Measurements from ENCODE around the gene GRB2. TPM values are rescaled to one million over a fixed set of nuclear protein-coding genes. Genes with fewer than 3 reads are reported as not detected.

Gene GRB2
- total and polyA plus RNA-seq, 10 of the 15 experiments (the other 5 are each of a cell fraction or from before 2014, with no cell fraction given): 113 to 268 (median 158) TPM

DNA sequence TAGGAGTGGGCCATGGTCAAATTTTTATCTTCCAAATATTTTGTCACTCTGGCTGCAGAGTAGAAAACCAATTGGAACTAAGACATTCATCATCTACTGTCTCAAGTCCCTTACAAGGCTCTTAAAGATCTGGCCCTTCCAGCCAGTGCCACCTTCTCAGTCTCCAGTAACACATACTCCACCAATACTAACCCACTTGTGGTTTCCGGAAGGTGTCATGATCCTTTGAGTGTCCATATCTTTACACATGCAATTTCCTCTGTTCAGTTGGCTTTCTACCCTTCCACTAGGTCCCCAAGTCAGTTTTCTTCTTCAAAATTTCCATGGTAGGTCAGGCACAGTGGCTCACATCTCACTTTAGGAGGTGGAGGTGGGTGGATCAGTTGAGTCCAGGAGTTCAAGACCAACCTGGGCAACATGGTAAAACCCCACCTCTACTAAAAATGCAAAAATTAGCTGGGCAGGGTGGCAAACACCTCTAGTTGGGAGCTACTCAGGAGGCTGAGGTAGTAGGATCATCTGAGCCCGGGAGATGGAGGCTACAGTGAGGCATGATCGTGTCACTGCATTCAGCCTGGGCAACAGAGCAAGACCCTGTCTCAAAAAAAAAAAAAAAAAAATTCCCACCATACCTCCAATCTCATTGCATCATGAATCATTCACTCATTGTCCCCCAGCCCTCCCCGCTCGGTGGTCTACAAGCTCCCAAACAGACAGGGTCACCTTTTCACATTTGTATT, 6.0 kb upstream of the GRB2 start:
- no peaks in the 10 kb centered on the region for H3K9me3 ChIP-seq (replicated peaks; ENCODE audit: control insufficient read depth, insufficient read depth, low read length)
- intact Hi-C loops (cut with micrococcal nuclease; ENCODE audit: unreplicated experiment) (loop anchor here (1.0 to 10.0 kb wide), 4 partner anchors 141 to 447 kb away; partner anchors contain the start of gene MIF4GD), in situ Hi-C loops (cut with MboI) (loop anchor here (5.0 kb wide), 3 partner anchors 139 to 444 kb away; partner anchors contain the start of gene MIF4GD)
- DNase-seq (ENCODE audit: low read depth, low spot score) (no peak), ATAC-seq (no peak), FAIRE-seq (no peak)
- no peak overlapping the region for H3K4me3 ChIP-seq
- ChIA-PET RAD21 (ENCODE audit: unreplicated experiment) (interaction anchor here (1.0 to 2.7 kb wide), 15 partner anchors 9 to 450 kb away, joined by 3 to 41 read pairs (median 9); partner anchors contain the start of genes MIF4GD, NUP85 and SLC25A19), POLR2A (interaction anchor here (0.5 to 1.4 kb wide), 3 partner anchors 15 to 120 kb away, joined by 3 to 9 read pairs (median 7); no protein-coding TSS in a partner anchor), SMC1A (ENCODE audit: uncharacterized antibody, unreplicated experiment) (interaction anchor here (0.6 to 3.0 kb wide), 25 partner anchors 14 to 450 kb away, joined by 3 to 32 read pairs (median 4); partner anchors contain the start of genes MIF4GD, SLC25A19, TMEM94 and TSEN54), CTCF (interaction anchor here (0.6 to 4.1 kb wide), 24 partner anchors 14 to 450 kb away, joined by 3 to 65 read pairs (median 5); partner anchors contain the start of genes GGA3, MIF4GD, MRPS7 and SLC25A19)
- H3K4me2 ChIP-seq (ENCODE audit: control insufficient read depth, insufficient read depth): no peak overlapping the region
- no TSS peak for BruUV-seq (replicated peaks)
- no peak overlapping the region for H2AFZ ChIP-seq (ENCODE audit: control insufficient read depth, low read depth, low read length)
- 70% methylated on average over 5 of the region's 5 CpGs for WGBS (ENCODE audit: insufficient coverage, insufficient replicate concordance, low lambda C conversion rate, missing lambda C conversion rate)
- H3K36me3 ChIP-seq (ENCODE audit: control insufficient read depth in 2 of 2, insufficient read depth in 2 of 2, low read length in 1 of 2): no peaks in the 10 kb centered on the region
- no peak overlapping the region for H3K9ac ChIP-seq (ENCODE audit: control insufficient read depth, insufficient read depth, low read length)
- TF ChIP-seq, protein P1, sequence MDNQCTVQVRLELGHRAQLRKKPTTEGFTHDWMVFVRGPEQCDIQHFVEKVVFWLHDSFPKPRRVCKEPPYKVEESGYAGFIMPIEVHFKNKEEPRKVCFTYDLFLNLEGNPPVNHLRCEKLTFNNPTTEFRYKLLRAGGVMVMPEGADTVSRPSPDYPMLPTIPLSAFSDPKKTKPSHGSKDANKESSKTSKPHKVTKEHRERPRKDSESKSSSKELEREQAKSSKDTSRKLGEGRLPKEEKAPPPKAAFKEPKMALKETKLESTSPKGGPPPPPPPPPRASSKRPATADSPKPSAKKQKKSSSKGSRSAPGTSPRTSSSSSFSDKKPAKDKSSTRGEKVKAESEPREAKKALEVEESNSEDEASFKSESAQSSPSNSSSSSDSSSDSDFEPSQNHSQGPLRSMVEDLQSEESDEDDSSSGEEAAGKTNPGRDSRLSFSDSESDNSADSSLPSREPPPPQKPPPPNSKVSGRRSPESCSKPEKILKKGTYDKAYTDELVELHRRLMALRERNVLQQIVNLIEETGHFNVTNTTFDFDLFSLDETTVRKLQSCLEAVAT (IDR thresholded peaks at IDR 0.05): no peak
- TF ChIP-seq, protein P2, sequence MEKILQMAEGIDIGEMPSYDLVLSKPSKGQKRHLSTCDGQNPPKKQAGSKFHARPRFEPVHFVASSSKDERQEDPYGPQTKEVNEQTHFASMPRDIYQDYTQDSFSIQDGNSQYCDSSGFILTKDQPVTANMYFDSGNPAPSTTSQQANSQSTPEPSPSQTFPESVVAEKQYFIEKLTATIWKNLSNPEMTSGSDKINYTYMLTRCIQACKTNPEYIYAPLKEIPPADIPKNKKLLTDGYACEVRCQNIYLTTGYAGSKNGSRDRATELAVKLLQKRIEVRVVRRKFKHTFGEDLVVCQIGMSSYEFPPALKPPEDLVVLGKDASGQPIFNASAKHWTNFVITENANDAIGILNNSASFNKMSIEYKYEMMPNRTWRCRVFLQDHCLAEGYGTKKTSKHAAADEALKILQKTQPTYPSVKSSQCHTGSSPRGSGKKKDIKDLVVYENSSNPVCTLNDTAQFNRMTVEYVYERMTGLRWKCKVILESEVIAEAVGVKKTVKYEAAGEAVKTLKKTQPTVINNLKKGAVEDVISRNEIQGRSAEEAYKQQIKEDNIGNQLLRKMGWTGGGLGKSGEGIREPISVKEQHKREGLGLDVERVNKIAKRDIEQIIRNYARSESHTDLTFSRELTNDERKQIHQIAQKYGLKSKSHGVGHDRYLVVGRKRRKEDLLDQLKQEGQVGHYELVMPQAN (conservative IDR thresholded peaks at IDR 0.05): no peak
- TF ChIP-seq ESRRA (IDR thresholded peaks at IDR 0.05; ENCODE audit: low read length) (no peak), CREM (IDR thresholded peaks at IDR 0.05; ENCODE audit: low read depth) (no peak), POU2F2 (IDR thresholded peaks at IDR 0.05; ENCODE audit: borderline replicate concordance, low read depth, low read length) (no peak)
- TF ChIP-seq, protein P3, sequence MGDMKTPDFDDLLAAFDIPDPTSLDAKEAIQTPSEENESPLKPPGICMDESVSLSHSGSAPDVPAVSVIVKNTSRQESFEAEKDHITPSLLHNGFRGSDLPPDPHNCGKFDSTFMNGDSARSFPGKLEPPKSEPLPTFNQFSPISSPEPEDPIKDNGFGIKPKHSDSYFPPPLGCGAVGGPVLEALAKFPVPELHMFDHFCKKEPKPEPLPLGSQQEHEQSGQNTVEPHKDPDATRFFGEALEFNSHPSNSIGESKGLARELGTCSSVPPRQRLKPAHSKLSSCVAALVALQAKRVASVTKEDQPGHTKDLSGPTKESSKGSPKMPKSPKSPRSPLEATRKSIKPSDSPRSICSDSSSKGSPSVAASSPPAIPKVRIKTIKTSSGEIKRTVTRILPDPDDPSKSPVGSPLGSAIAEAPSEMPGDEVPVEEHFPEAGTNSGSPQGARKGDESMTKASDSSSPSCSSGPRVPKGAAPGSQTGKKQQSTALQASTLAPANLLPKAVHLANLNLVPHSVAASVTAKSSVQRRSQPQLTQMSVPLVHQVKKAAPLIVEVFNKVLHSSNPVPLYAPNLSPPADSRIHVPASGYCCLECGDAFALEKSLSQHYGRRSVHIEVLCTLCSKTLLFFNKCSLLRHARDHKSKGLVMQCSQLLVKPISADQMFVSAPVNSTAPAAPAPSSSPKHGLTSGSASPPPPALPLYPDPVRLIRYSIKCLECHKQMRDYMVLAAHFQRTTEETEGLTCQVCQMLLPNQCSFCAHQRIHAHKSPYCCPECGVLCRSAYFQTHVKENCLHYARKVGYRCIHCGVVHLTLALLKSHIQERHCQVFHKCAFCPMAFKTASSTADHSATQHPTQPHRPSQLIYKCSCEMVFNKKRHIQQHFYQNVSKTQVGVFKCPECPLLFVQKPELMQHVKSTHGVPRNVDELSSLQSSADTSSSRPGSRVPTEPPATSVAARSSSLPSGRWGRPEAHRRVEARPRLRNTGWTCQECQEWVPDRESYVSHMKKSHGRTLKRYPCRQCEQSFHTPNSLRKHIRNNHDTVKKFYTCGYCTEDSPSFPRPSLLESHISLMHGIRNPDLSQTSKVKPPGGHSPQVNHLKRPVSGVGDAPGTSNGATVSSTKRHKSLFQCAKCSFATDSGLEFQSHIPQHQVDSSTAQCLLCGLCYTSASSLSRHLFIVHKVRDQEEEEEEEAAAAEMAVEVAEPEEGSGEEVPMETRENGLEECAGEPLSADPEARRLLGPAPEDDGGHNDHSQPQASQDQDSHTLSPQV (IDR thresholded peaks at IDR 0.05): no peak
- no peaks in the 10 kb centered on the region for H4K20me1 ChIP-seq (ENCODE audit: control insufficient read depth, insufficient read depth)
- H3K27me3 ChIP-seq (replicated peaks in 1 of 2; ENCODE audit: control insufficient read depth in 2 of 2, insufficient read depth in 2 of 2, low read length in 1 of 2): no peaks in the 10 kb centered on the region
- no peaks in the 10 kb centered on the region for H3K79me2 ChIP-seq (ENCODE audit: control insufficient read depth, insufficient read depth, low read length)
- H3K4me1 ChIP-seq (ENCODE audit: control insufficient read depth, insufficient read depth, low read length): peaks cover 17% of the 10 kb centered on the region
- 0 out of 2 replicates have a peak overlapping the region, but pooled peaks have one; percentile 20 for H3K27ac ChIP-seq (ENCODE audit: control insufficient read depth, insufficient read depth)

Measured in GM12878 (cell line).